Measurements from ENCODE around the gene SAMD8. TPM values are rescaled to one million over a fixed set of nuclear protein-coding genes. Genes with fewer than 3 reads are reported as not detected.
"Not testable (repeated sequence)": the region's sequence is repeated elsewhere in the genome, so short reads cannot be mapped to it uniquely, and the experiment has no call there.

The SAMD8 gene
- total RNA-seq, 1 donor from 2014 or later = 23.0 TPM

- DNase-seq = no peak
- H3K36me3 ChIP-seq = no peaks in the 10 kb centered on the region
- H3K27me3 ChIP-seq = no peaks in the 10 kb centered on the region
- TF ChIP-seq, protein P1, sequence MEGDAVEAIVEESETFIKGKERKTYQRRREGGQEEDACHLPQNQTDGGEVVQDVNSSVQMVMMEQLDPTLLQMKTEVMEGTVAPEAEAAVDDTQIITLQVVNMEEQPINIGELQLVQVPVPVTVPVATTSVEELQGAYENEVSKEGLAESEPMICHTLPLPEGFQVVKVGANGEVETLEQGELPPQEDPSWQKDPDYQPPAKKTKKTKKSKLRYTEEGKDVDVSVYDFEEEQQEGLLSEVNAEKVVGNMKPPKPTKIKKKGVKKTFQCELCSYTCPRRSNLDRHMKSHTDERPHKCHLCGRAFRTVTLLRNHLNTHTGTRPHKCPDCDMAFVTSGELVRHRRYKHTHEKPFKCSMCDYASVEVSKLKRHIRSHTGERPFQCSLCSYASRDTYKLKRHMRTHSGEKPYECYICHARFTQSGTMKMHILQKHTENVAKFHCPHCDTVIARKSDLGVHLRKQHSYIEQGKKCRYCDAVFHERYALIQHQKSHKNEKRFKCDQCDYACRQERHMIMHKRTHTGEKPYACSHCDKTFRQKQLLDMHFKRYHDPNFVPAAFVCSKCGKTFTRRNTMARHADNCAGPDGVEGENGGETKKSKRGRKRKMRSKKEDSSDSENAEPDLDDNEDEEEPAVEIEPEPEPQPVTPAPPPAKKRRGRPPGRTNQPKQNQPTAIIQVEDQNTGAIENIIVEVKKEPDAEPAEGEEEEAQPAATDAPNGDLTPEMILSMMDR (IDR thresholded peaks at IDR 0.05) = no peak
- H3K4me1 ChIP-seq = peaks cover 36% of the 10 kb centered on the region
- H3K9me3 ChIP-seq = no peaks in the 10 kb centered on the region
- no peak for ATAC-seq
- H3K27ac ChIP-seq = no peak overlapping the region
- no peak overlapping the region for H3K4me3 ChIP-seq
- intact Hi-C loops (cut with DNase I) = loop anchor here (10.0 kb wide), 1 partner anchor 120 kb away; the partner anchor contains the start of gene COMTD1
Observed at GRCh38 chr10:75115137-75115536, 3.7 kb downstream of the SAMD8 start.

DNA sequence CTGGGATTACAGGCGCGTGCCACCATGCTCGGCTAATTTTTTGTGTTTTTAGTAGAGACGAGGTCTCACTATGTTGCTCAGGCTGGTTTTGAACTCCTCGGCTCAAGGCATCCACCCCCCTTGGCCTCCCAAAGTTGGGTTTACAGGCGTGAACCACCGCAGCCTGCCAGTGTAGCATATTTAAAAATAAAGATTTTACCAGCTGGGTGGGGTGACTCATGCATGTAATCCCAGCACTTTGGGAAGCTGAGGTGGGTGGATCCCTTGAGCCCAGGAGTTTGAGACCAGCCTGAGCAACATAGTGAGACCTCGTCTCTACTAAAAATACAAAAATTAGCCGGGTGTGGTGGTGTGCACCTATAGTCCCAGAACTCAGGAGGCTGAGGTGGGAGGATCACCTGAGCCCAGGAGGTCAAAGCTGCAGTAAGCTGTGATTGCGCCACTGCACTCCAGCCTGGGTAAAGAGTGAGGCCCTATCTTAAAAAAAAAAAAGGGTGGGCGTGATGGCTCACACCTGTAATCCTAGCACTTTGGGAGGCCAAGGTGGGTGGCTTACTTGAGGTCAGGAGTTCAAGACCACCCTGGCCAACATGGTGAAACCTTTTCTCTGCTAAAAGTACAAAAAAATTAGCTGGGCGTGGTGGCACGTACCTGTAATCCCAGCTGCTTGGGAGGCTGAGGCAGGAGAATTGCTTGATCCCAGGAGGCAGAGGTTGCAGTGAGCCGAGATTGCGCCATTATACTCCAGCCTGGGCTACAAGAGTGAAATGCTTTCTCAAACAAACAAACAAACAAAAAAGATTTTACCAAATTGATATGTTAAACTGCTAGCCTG is 5.7 kb downstream of the SAMD8 start:
- not testable (repeated sequence) for H3K4me3 ChIP-seq, ATAC-seq, DNase-seq, H3K27me3 ChIP-seq, H3K36me3 ChIP-seq, H3K27ac ChIP-seq, H3K9me3 ChIP-seq
- intact Hi-C loops (cut with DNase I) = loop anchor here (10.0 kb wide), 1 partner anchor 118 kb away; the partner anchor contains the start of gene COMTD1
- H3K4me1 ChIP-seq = peaks cover 28% of the 10 kb centered on the region

DNA sequence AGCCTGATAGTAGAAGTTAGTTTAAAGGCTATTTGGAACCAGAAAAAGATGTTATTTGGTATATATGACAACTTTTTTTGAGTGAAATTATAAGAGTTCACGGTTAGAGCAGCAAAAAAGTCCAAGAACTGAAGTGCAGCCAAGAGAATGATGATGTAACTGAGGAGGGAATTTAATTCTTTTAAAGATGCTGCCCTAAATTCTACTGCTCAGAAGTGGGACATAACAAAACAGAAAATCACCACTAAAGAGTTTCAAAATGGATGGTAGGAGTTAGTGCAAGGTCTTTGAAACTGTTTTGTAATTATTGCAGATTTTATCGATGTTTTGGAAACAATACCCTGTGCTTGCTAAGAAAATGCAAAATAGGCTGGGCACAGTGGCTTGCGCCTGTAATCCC is 6.5 kb downstream of the SAMD8 start:
- no peaks in the 10 kb centered on the region for H3K36me3 ChIP-seq
- no peaks in the 10 kb centered on the region for H3K9me3 ChIP-seq
- TF ChIP-seq, protein P1 (IDR thresholded peaks at IDR 0.05) = no peak
- H3K27ac ChIP-seq = no peak overlapping the region
- ATAC-seq (no peak), DNase-seq (no peak)
- H3K4me1 ChIP-seq = peaks cover 22% of the 10 kb centered on the region
- no peak overlapping the region for H3K4me3 ChIP-seq
- intact Hi-C loops (cut with DNase I) = loop anchor here (10.0 kb wide), 1 partner anchor 117 kb away; the partner anchor contains the start of gene COMTD1
- no peaks in the 10 kb centered on the region for H3K27me3 ChIP-seq

GRCh38 chr10:75119444-75120066 is 8.1 kb downstream of the SAMD8 start:
- H3K9me3 ChIP-seq, H3K27me3 ChIP-seq, DNase-seq, H3K4me3 ChIP-seq, H3K36me3 ChIP-seq, H3K4me1 ChIP-seq, H3K27ac ChIP-seq, ATAC-seq: not testable (repeated sequence)
- intact Hi-C loops (cut with DNase I) = loop anchor here (10.0 kb wide), 1 partner anchor 115 kb away; the partner anchor contains the start of gene COMTD1

GRCh38 chr10:75121322-75121721 is 9.9 kb downstream of the SAMD8 start:
- Histone ChIP-seq H3K9me3 (no peaks in the 10 kb centered on the region), H3K27me3 (no peaks in the 10 kb centered on the region), H3K4me3 (no peak overlapping the region), H3K36me3 (peaks cover 16% of the 10 kb centered on the region), H3K4me1 (no peaks in the 10 kb centered on the region), H3K27ac (no peak overlapping the region)
- DNase-seq = no peak
- no peak for ATAC-seq
- intact Hi-C loops (cut with DNase I) = no loop called here
- TF ChIP-seq, protein P1 (IDR thresholded peaks at IDR 0.05) = no peak

DNA sequence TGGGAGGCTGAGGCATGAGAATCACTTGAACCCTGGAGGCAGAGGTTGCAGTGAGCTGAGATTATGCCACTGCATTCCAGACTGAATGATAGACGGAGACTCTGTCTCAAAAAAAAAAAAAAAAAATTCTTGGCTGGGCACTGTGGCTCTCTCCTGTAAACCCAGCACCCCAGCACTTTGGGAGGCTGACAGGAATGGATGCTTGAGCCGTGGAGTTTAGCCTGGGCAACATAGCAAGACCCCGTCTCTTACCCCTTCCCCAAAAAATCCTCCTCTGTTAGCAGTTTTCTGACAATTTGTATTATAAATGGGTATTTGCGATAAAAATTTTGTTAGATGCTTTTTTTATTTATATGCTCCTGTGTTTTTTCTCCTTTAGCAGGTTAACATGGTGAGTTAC is 11.0 kb downstream of the SAMD8 start:
- intact Hi-C loops (cut with DNase I) = no loop called here
- Histone ChIP-seq H3K36me3 (peaks cover 16% of the 10 kb centered on the region), H3K27ac (no peak overlapping the region), H3K4me3 (no peak overlapping the region), H3K27me3 (no peaks in the 10 kb centered on the region), H3K9me3 (no peaks in the 10 kb centered on the region), H3K4me1 (peaks cover 2% of the 10 kb centered on the region)
- TF ChIP-seq, protein P1 (IDR thresholded peaks at IDR 0.05) = no peak
- ATAC-seq (no peak), DNase-seq (no peak)

All from upper lobe of right lung (tissue), 1 donor.